ENCODE results near the gene SLF2.

The SLF2 gene

DNA sequence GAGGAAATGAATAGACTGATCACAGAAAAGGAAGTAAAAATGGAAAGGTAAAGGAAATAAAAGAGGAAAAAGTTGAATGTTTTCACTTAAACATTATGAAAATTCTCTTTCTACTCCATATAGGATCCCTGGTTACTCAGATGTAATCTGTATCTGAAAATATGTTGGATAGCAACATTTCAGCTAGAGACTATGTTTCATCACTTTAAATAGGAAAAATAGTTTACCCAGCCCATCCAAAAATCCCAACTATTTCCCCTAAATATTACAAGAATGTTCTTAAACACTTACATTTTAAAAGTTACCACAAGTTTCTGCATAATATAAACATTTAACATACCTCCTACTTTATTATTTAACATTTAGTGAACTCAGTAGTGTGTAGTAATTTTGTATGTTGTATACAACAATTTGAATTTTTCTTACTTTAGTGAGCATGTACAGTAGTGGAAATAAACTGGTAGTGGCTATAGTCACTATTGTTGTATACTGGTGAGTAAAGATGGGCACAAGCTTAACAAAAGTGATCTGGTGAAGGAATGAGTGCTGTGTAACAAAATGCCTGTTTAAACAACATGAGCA, 27.1 kb downstream of the SLF2 start:
- ATAC-seq = no peak
- TF ChIP-seq OSR1 (CRISPR knock-in tag; IDR thresholded peaks at IDR 0.05) = no peak
- no peak for TF ChIP-seq TCF4 (CRISPR knock-in tag; IDR thresholded peaks at IDR 0.05; ENCODE audit: borderline replicate concordance)
- no peak for TF ChIP-seq ESRRG (CRISPR knock-in tag; IDR thresholded peaks at IDR 0.05)
- TF ChIP-seq ISL1 (CRISPR knock-in tag; IDR thresholded peaks at IDR 0.05) = no peak
- TF ChIP-seq ZNF8 (CRISPR knock-in tag; IDR thresholded peaks at IDR 0.05) = no peak

DNA sequence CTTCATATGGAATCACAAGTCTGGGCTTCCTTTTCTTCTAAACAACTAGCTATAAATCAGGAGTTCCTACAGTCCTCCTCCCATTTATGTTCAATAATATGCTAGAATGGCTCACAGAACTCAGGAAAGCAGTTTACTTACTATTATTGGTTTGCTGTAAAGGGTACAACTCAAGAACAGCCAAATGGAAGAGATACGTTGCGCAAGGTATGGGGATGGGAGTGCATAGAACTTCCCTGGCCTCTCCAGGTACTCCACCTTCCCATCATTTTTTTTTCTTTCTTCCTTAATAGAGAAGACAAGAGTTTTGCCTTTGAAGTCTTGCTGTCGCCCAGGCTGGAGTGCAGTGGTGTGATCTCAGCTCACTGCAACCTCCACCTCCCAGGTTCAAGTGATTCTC, 29.5 kb downstream of the SLF2 start:
- ATAC-seq = no peak
- no peak for TF ChIP-seq BACH2 (CRISPR knock-in tag; IDR thresholded peaks at IDR 0.05; ENCODE audit: borderline replicate concordance)
- TF ChIP-seq ISL1 (CRISPR knock-in tag; IDR thresholded peaks at IDR 0.05) = no peak
- no peak for TF ChIP-seq PPARA (CRISPR knock-in tag; IDR thresholded peaks at IDR 0.05; ENCODE audit: borderline replicate concordance)
- no peak for TF ChIP-seq ZC3H10 (CRISPR knock-in tag; IDR thresholded peaks at IDR 0.05)
- no peak for TF ChIP-seq ZNF8 (CRISPR knock-in tag; IDR thresholded peaks at IDR 0.05)

DNA sequence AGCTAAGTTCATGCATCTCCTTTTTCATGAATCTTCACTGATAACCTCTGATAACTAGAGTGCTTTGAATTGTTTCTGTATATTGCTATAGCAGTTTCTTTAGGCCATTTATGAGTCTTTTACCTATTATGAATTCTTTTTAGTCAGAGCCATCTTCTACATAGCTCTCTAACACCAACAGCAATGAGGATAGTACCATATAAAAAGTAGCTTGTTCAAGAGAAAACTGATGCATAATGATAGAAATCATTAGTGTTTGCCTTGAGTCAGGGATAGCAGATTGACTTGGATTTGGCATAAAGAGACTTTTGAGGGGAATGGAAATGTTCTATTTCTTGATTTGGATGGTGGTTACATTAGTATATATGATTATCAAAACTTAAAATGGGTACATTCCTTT, 30.7 kb downstream of the SLF2 start:
- ATAC-seq = no peak
- TF ChIP-seq BACH2 (CRISPR knock-in tag; IDR thresholded peaks at IDR 0.05; ENCODE audit: borderline replicate concordance) = no peak
- no peak for TF ChIP-seq GLIS3 (CRISPR knock-in tag; IDR thresholded peaks at IDR 0.05)
- TF ChIP-seq, protein P1, sequence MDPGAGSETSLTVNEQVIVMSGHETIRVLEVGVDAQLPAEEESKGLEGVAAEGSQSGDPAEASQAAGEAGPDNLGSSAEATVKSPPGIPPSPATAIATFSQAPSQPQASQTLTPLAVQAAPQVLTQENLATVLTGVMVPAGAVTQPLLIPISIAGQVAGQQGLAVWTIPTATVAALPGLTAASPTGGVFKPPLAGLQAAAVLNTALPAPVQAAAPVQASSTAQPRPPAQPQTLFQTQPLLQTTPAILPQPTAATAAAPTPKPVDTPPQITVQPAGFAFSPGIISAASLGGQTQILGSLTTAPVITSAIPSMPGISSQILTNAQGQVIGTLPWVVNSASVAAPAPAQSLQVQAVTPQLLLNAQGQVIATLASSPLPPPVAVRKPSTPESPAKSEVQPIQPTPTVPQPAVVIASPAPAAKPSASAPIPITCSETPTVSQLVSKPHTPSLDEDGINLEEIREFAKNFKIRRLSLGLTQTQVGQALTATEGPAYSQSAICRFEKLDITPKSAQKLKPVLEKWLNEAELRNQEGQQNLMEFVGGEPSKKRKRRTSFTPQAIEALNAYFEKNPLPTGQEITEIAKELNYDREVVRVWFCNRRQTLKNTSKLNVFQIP (CRISPR knock-in tag; IDR thresholded peaks at IDR 0.05; ENCODE audit: borderline replicate concordance, low read depth) = no peak
- no peak for TF ChIP-seq PPARA (CRISPR knock-in tag; IDR thresholded peaks at IDR 0.05; ENCODE audit: borderline replicate concordance)
- TF ChIP-seq SNAI2 (CRISPR knock-in tag; IDR thresholded peaks at IDR 0.05) = no peak
- TF ChIP-seq ZNF70 (CRISPR knock-in tag; IDR thresholded peaks at IDR 0.05) = no peak
- no peak for TF ChIP-seq ESRRG (CRISPR knock-in tag; IDR thresholded peaks at IDR 0.05)
- no peak for TF ChIP-seq ARNTL (CRISPR knock-in tag; IDR thresholded peaks at IDR 0.05; ENCODE audit: borderline replicate concordance, low read depth)
- TF ChIP-seq, protein P2, sequence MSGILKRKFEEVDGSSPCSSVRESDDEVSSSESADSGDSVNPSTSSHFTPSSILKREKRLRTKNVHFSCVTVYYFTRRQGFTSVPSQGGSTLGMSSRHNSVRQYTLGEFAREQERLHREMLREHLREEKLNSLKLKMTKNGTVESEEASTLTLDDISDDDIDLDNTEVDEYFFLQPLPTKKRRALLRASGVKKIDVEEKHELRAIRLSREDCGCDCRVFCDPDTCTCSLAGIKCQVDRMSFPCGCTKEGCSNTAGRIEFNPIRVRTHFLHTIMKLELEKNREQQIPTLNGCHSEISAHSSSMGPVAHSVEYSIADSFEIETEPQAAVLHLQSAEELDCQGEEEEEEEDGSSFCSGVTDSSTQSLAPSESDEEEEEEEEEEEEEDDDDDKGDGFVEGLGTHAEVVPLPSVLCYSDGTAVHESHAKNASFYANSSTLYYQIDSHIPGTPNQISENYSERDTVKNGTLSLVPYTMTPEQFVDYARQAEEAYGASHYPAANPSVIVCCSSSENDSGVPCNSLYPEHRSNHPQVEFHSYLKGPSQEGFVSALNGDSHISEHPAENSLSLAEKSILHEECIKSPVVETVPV (CRISPR knock-in tag; IDR thresholded peaks at IDR 0.05) = no peak
- TF ChIP-seq, protein P3, sequence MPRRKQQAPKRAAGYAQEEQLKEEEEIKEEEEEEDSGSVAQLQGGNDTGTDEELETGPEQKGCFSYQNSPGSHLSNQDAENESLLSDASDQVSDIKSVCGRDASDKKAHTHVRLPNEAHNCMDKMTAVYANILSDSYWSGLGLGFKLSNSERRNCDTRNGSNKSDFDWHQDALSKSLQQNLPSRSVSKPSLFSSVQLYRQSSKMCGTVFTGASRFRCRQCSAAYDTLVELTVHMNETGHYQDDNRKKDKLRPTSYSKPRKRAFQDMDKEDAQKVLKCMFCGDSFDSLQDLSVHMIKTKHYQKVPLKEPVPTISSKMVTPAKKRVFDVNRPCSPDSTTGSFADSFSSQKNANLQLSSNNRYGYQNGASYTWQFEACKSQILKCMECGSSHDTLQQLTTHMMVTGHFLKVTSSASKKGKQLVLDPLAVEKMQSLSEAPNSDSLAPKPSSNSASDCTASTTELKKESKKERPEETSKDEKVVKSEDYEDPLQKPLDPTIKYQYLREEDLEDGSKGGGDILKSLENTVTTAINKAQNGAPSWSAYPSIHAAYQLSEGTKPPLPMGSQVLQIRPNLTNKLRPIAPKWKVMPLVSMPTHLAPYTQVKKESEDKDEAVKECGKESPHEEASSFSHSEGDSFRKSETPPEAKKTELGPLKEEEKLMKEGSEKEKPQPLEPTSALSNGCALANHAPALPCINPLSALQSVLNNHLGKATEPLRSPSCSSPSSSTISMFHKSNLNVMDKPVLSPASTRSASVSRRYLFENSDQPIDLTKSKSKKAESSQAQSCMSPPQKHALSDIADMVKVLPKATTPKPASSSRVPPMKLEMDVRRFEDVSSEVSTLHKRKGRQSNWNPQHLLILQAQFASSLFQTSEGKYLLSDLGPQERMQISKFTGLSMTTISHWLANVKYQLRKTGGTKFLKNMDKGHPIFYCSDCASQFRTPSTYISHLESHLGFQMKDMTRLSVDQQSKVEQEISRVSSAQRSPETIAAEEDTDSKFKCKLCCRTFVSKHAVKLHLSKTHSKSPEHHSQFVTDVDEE (CRISPR knock-in tag; IDR thresholded peaks at IDR 0.05) = no peak
- TF ChIP-seq TOX (CRISPR knock-in tag; IDR thresholded peaks at IDR 0.05; ENCODE audit: borderline replicate concordance) = no peak
- TF ChIP-seq ZNF8 (CRISPR knock-in tag; IDR thresholded peaks at IDR 0.05) = no peak
- no peak for TF ChIP-seq ZC3H10 (CRISPR knock-in tag; IDR thresholded peaks at IDR 0.05)
- no peak for TF ChIP-seq CSDC2 (CRISPR knock-in tag; IDR thresholded peaks at IDR 0.05)
- no peak for TF ChIP-seq ZFP30 (CRISPR knock-in tag; IDR thresholded peaks at IDR 0.05)

DNA sequence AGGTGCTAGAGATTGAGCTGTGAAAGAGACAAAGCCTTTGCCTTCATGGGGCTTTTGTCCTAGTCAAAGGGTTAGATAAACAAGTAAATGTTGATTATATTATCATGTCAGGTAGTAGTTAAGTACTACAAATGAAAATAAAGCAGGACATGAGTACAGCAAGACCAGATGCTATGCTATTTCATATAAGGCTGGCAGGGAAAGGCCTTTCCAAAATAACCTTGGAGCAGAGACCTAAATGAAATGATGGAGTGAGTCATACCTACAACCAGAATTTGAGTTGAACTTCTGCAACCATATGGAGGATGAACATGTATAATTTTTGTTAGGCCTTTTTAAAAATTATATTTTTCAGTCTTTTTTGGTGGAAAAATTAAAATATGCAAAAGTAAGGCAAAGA, 33.0 kb downstream of the SLF2 start:
- TF ChIP-seq GLIS3 (CRISPR knock-in tag; IDR thresholded peaks at IDR 0.05) = no peak

DNA sequence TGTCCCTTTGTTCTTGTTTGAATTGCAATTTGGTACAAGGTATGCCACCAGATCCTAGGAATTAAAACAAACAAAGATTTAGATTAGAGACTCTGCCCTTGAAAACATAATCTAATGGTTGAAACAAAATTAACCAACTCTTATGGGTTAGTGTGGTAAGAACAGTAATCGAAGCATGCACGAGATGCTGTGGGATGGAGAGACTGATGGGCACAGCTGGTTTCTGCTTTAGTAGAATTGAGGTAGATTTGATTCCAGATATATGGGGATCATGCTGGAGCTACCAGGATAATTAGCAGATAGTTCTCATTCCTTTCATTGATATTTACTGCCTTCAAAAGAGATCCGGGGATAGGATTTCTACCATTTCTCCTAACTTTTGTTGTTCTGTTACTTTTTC, 36.2 kb downstream of the SLF2 start:
- no peak for ATAC-seq
- TF ChIP-seq ZNF8 (CRISPR knock-in tag; IDR thresholded peaks at IDR 0.05) (no peak), SNAI2 (CRISPR knock-in tag; IDR thresholded peaks at IDR 0.05) (no peak), ESRRG (CRISPR knock-in tag; IDR thresholded peaks at IDR 0.05) (no peak), ZC3H10 (CRISPR knock-in tag; IDR thresholded peaks at IDR 0.05) (no peak), ZNF70 (CRISPR knock-in tag; IDR thresholded peaks at IDR 0.05) (no peak)

More for the DNA sequence above, 33.0 kb downstream of the SLF2 start:
- no peak for ATAC-seq

DNA sequence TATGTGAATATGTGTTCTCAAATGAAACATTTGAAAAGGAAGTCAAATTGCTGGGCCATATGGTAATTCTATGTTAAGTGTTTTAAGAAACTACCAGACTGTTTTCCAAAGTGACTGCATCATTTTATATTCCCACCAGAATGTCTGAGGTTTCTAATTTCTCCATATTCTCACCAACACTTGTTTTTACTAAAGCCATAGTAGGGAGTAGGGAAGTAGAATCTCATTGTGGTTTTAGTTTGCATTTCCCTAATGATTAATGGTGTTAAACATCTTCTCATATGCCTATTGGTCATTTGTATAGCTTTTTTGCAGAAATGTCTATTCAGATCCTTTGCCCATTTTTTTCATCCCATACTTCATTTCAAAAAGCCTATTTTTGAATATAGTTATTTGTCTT, 47.5 kb downstream of the SLF2 start:
- ATAC-seq = no peak

More for the DNA sequence above, 47.5 kb downstream of the SLF2 start:
- TF ChIP-seq OSR1 (CRISPR knock-in tag; IDR thresholded peaks at IDR 0.05) (no peak), ZFP30 (CRISPR knock-in tag; IDR thresholded peaks at IDR 0.05) (no peak), SNAI2 (CRISPR knock-in tag; IDR thresholded peaks at IDR 0.05) (no peak), CSDC2 (CRISPR knock-in tag; IDR thresholded peaks at IDR 0.05) (no peak), ESRRG (CRISPR knock-in tag; IDR thresholded peaks at IDR 0.05) (no peak), ZFP3 (CRISPR knock-in tag; IDR thresholded peaks at IDR 0.05) (no peak), GLIS3 (CRISPR knock-in tag; IDR thresholded peaks at IDR 0.05) (no peak)
- TF ChIP-seq, protein P1 (CRISPR knock-in tag; IDR thresholded peaks at IDR 0.05; ENCODE audit: borderline replicate concordance, low read depth) = no peak
